Activated naive CD8-positive, alpha-beta T cell (primary cell): ENCODE results near the gene AKNA.

Source experiments
- H3K27ac Mint-ChIP-seq: one replicate; pipeline ENCODE4 v1.8.0; 2021; ENCODE audit warnings: mixed read lengths
- H3K27me3 Mint-ChIP-seq: one replicate; pipeline ENCODE4 v1.8.0; 2021; ENCODE audit warnings: mixed read lengths
- H3K36me3 Mint-ChIP-seq: one replicate; pipeline ENCODE4 v1.8.0; 2021; ENCODE audit warnings: mixed read lengths
- H3K4me1 Mint-ChIP-seq: one replicate; pipeline ENCODE4 v1.8.0; 2021; ENCODE audit warnings: low read depth, mixed read lengths
- H3K4me3 Mint-ChIP-seq: one replicate; pipeline ENCODE4 v1.8.0; 2021; ENCODE audit warnings: mild to moderate bottlenecking, mixed read lengths
- H3K9me3 Mint-ChIP-seq: one replicate; pipeline ENCODE4 v1.8.0; 2021; ENCODE audit warnings: low read depth, mixed read lengths

Gene AKNA

DNA sequence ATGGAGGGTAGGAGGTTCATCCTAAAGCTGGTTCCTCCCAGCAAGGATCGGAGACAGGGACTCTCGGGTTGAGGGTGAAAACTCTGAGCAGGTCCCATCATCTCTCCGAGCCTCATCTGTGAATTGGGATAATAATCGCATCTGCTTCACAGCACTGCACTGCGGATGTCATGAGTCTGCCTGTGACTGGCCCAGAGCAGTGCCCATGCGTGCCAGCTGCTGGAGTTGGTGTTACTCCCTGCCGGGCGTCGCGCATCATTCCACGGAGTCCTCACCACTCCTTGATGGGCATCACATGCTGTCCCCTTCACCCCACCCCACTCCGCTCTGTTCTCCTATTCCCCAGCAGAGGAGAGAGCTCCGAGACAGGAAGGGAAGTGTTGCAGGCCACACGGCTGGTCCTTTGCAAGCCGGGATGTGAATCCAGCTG is 100.0 kb downstream of the AKNA start:
- Mint-ChIP-seq H3K27me3 (peaks cover 1% of the 10 kb centered on the region), H3K4me3 (no peak overlapping the region), H3K36me3 (no peaks in the 10 kb centered on the region), H3K9me3 (no peaks in the 10 kb centered on the region), H3K27ac (no peak overlapping the region), H3K4me1 (peaks cover 2% of the 10 kb centered on the region)

DNA sequence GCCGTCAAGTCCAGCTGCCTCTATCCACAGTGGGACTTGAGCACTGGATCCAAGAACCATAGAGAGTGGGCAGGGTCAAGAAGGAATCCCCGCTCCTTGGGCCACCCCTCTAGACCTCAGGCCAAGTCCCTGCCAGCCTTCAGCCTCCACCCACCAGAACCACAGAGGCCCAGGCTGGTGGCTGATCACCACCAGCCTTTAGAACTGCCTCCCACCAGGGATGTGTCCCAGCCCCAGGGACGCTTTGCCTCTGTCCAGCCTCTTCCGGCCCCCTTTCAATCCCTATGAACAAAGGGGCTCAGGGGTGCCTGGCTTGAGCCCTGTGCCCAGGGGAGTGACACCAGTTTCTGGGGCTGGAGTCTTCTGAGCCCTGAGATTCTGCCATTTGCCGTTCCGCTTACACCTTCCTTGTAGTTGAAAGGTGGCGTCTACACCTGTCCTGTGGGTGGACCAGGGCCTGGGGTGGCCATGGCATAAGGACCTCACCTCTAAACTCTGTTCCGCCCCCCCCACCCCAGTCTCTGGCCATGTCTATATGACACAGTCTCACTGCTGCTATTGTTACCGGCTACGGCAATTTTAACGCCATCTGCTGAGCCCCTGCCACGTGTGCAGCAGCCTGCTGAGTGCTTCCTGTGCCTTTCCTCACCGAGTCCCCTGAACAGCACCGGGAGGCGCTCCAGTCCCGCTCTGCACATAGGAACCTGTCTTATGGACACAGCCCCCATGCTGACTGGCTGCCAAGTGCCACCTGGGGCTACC is 100.6 kb downstream of the AKNA start:
- Mint-ChIP-seq H3K4me1 (peaks cover 2% of the 10 kb centered on the region), H3K27me3 (no peaks in the 10 kb centered on the region), H3K4me3 (no peak overlapping the region), H3K36me3 (no peaks in the 10 kb centered on the region), H3K27ac (no peak overlapping the region), H3K9me3 (no peaks in the 10 kb centered on the region)

DNA sequence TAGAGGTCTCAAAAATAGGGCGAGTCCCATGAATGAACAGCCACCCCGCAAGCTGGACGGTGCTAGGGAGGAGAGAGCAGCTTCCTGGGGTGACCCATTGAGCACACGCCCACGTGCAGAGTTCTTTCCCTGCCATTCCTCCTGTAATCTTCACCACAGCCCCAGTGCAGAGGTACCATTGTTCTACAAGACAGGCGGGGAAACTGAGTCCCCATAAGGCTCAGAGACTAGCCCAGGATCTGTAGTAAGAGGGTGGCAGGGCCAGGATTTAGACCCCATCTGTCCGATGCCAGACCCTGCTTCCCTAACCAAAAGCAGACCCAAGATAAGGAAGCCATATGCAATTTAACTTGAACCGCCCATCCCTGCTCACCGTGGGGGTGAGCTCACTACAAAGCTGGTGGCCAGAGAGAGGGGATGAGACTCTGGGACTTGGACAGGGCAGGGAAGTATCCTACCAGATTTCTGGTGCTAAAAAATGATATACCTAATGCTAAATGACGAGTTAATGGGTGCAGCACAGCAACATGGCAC is 101.6 kb downstream of the AKNA start:
- Mint-ChIP-seq H3K4me3 (no peak overlapping the region), H3K27ac (no peak overlapping the region), H3K27me3 (no peaks in the 10 kb centered on the region)

DNA sequence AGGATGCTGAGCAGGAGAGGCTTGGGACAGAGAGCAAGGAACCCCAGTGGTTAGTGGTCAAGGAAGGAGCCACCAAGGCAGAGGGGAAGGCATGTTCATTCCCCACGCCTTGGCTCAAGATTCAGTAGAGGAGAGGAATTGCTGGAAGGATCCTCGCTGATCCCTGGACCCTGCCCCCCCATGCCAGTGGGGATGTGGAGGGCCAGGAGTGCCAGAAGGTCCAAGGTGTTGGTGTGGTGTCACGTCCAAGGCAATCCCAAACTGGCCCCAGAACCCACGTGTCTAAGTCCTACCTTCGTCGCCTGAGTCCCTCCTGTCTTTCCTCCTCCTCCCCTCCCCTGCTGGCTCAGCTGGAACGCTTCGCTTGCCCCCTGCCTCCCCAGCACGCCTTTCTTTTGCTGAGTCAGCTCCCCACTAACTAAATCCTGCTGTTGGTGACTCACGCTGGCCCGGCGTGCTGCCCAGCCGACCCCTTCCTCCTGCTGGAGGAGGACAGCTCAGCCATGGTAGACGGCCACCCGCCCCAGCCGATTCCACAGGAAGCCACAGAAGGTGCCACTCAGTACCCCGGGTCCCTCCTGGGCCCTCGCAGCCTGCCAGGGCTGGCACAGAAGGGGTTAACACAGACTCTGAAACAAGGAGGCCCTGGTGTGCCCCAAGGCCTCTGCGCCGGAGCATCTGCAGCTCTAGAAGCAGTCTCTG is 102.5 kb downstream of the AKNA start:
- no peaks in the 10 kb centered on the region for H3K27me3 Mint-ChIP-seq
- H3K9me3 Mint-ChIP-seq: no peaks in the 10 kb centered on the region
- H3K27ac Mint-ChIP-seq: no peak overlapping the region
- H3K36me3 Mint-ChIP-seq: no peaks in the 10 kb centered on the region
- H3K4me3 Mint-ChIP-seq: no peak overlapping the region
- no peaks in the 10 kb centered on the region for H3K4me1 Mint-ChIP-seq

More for the DNA sequence above, 101.6 kb downstream of the AKNA start:
- peaks cover 2% of the 10 kb centered on the region for H3K4me1 Mint-ChIP-seq
- H3K9me3 Mint-ChIP-seq: no peaks in the 10 kb centered on the region
- no peaks in the 10 kb centered on the region for H3K36me3 Mint-ChIP-seq

DNA sequence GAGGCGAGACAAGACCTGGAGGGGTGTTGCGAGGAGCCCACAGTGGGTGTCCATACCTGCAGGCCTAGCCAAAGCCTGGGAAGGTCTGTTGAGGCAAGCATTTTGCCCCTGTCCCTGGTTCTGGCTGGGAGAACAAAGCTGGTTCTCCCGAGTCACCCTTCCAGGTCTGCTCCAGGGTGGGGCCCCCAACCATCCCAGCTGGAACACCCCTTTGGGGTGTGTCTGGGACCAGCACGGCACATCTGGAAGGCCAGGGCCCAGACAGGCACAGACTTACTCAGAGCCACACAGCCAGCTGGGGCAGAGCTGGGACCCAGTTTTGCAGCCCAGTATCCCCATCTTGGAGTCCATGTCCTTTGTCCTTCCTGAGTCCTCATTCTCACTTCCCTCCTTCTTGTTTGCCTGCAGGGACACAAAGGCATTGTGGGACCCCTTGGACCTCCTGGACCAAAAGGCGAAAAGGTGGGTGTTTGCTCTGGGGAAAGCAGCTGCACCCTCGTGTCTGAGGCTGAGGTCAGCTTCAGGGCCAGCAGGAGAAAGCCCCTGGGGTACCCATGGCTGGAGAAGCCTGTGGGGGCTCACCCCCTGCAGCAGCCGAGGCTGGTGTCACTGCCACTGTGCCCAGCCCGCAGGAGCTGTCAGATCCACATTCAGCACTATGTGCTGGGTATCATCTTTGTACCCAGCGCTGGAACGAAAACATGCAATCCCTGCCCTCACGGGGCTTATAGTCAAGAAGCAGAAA is 103.3 kb downstream of the AKNA start:
- Mint-ChIP-seq H3K27ac (no peak overlapping the region), H3K9me3 (no peaks in the 10 kb centered on the region), H3K36me3 (no peaks in the 10 kb centered on the region), H3K27me3 (no peaks in the 10 kb centered on the region), H3K4me3 (no peak overlapping the region), H3K4me1 (no peaks in the 10 kb centered on the region)
